ENCODE measurements around the gene ARMC7. TPM values are rescaled to one million over a fixed set of nuclear protein-coding genes. Genes with fewer than 3 reads are reported as not detected.

ARMC7 gene
- total RNA-seq, 1 experiment from 2014 or later, result 12.3 TPM

DNA sequence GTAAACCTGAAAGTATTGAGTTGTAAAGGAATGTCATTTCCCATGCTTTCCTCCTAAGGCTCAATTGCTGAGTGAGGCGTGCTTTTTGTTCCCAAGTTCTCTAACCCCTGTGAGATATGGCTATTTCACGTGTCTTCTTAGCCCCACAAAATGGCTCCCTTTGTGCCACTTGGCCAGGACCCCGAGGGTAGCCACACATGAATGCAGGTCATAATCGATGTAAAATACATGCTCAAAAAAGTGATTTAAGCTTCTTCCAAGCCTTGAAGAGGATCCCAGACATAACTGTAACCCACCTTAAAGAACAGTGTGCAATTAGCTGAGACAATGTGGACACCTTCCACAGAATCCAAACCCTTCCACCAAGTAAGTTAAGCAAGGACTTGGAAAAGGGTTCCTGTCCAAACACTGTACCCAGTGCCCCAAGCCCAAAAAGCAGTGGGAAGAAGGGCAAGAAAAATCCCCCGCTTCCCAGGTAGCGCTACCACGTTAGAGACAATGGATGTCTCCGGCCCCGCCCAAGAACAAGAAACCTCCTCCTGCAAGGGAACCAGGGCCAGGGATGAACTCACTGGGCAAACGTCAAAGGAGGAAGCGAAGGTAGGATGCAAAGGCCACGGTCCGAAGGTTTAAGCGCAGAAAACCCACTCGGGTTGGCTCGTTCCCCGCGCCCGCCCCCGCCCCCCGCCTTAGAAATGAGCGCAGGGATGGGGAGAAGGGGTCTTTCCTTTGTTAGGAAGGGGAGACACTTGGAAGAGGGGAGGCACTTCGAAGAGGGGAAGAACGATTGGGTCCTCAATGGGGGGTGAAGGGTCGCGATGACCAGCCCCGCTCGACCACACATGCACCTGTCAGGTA, 43.4 kb downstream of the ARMC7 start:
- DNase-seq (ENCODE audit: low spot score), result peak; percentile 64
- ChIA-PET POLR2A (ENCODE audit: low non-redundant PET) (no interaction called here), CTCF (no interaction called here)
- intact Hi-C loops (cut with micrococcal nuclease; ENCODE audit: unreplicated experiment), result no loop called here
- H3K27ac ChIP-seq (ENCODE audit: low read depth, low read length, poor library complexity, severe bottlenecking), result peak overlapping the region; percentile 92
- no peaks in the 10 kb centered on the region for H3K9me3 ChIP-seq (ENCODE audit: low read depth, low read length, poor library complexity, severe bottlenecking)
- peaks cover 10% of the 10 kb centered on the region for H3K36me3 ChIP-seq (ENCODE audit: insufficient read depth, low read length, poor library complexity, severe bottlenecking)
- no TSS peak for BruUV-seq (replicated peaks)
- TF ChIP-seq EZH2 (IDR thresholded peaks at IDR 0.05; ENCODE audit: borderline replicate concordance, low read depth, low read length, poor library complexity, severe bottlenecking), result no peak
- peaks cover 4% of the 10 kb centered on the region for H3K4me1 ChIP-seq (ENCODE audit: insufficient read depth, low read length, poor library complexity, severe bottlenecking)
- peak overlapping the region; percentile 100 for H3K4me3 ChIP-seq (ENCODE audit: low read depth, low read length, poor library complexity, severe bottlenecking)
- H3K27me3 ChIP-seq (replicated peaks; ENCODE audit: insufficient read depth, low read depth, low read length, poor library complexity), result no peaks in the 10 kb centered on the region

DNA sequence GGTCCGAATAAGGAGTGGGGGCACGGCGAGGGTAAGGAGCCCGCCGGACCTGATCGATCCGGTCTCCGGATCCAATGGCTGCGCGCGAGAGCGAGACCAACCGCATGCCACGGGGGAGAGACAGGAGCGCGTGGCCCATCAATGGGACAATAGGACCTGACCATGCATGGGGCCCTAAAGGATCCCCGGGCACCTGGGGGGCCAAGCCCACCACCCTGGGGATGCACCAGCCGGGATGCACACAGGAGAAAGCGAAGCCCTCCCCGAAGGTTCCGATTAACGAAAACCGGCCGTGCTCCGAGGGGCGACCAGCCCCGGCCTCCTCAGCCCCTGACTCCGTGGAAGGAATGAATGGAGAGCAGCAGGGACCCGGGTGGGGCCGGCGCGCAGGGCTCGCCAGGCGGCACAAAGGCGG, 44.0 kb downstream of the ARMC7 start:
- peak overlapping the region; percentile 92 for H3K27ac ChIP-seq (ENCODE audit: low read depth, low read length, poor library complexity, severe bottlenecking)
- no peaks in the 10 kb centered on the region for H3K9me3 ChIP-seq (ENCODE audit: low read depth, low read length, poor library complexity, severe bottlenecking)
- ChIA-PET POLR2A (ENCODE audit: low non-redundant PET) (no interaction called here), CTCF (no interaction called here)
- TF ChIP-seq, protein P1, sequence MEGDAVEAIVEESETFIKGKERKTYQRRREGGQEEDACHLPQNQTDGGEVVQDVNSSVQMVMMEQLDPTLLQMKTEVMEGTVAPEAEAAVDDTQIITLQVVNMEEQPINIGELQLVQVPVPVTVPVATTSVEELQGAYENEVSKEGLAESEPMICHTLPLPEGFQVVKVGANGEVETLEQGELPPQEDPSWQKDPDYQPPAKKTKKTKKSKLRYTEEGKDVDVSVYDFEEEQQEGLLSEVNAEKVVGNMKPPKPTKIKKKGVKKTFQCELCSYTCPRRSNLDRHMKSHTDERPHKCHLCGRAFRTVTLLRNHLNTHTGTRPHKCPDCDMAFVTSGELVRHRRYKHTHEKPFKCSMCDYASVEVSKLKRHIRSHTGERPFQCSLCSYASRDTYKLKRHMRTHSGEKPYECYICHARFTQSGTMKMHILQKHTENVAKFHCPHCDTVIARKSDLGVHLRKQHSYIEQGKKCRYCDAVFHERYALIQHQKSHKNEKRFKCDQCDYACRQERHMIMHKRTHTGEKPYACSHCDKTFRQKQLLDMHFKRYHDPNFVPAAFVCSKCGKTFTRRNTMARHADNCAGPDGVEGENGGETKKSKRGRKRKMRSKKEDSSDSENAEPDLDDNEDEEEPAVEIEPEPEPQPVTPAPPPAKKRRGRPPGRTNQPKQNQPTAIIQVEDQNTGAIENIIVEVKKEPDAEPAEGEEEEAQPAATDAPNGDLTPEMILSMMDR (conservative IDR thresholded peaks at IDR 0.05; ENCODE audit: low read depth, low read length), result no peak
- no peak for TF ChIP-seq EZH2 (IDR thresholded peaks at IDR 0.05; ENCODE audit: borderline replicate concordance, low read depth, low read length, poor library complexity, severe bottlenecking)
- H3K4me3 ChIP-seq (ENCODE audit: low read depth, low read length, poor library complexity, severe bottlenecking), result peak overlapping the region; percentile 100
- H3K27me3 ChIP-seq (replicated peaks; ENCODE audit: insufficient read depth, low read depth, low read length, poor library complexity), result no peaks in the 10 kb centered on the region
- intact Hi-C loops (cut with micrococcal nuclease; ENCODE audit: unreplicated experiment), result no loop called here
- H3K4me1 ChIP-seq (ENCODE audit: insufficient read depth, low read length, poor library complexity, severe bottlenecking), result peaks cover 4% of the 10 kb centered on the region
- peaks cover 3% of the 10 kb centered on the region for H3K36me3 ChIP-seq (ENCODE audit: insufficient read depth, low read length, poor library complexity, severe bottlenecking)
- peak; percentile 33 for DNase-seq (ENCODE audit: low spot score)
- BruUV-seq (replicated peaks), result no TSS peak

DNA sequence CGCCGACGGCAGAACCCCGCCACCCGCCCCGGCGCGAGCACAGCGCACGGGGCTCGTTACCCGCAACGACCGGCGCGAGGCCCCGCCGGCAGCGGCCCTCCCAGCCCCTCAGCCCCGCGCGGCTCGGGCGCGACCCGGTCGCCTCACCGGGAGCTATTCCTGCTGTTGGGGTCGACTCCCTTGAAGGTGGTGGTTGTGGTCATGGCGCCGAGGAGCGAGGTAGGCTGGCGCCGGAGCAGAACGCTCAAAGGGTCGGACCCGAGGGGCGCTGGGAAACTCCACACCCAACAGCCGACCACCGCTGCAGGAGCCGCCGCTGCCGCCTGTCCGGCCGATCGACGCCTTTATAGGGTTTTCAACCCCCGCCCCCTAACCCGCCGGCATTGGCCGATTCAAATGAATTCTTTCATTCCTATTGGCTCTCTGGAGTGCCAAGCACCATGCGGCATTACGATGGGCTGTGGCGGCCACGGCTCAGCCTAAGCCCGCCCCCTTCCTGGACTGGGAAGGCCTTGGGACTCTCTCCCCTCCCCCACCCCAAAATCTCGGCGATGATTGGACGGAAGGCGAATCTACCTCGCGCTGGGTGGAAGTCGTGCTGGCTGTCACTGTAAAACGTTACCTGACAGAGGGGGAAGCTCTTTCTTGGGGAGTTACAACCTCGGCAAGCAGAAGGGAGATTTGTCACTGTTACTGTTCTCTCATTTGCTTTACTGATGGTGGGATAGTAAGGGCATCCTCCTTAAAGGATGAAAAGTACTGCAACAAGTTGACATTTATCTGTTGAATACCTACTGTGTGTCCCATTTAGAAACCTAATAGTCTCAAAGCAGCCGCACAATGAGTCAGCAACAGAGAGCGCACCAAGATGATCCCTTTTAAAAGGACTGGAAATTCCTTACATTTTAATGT, 44.7 kb downstream of the ARMC7 start, which contains the start of gene JPT1:
Gene JPT1 (minus strand): TSS at position 318 of the 912 bp plus-strand sequence. CDS start 115 bp downstream, at position 203.
- peak within 1 kb of the TSS; percentile 92 for H3K27ac ChIP-seq (ENCODE audit: low read depth, low read length, poor library complexity, severe bottlenecking)
- ChIA-PET POLR2A (ENCODE audit: low non-redundant PET) (interaction anchor here (0.7 kb wide), 2 partner anchors 32 to 119 kb away, joined by 4 to 7 read pairs; no protein-coding TSS in a partner anchor), CTCF (no interaction called here)
- peak within 1 kb of the TSS; percentile 100 for H3K4me3 ChIP-seq (ENCODE audit: low read depth, low read length, poor library complexity, severe bottlenecking)
- H3K36me3 ChIP-seq (ENCODE audit: insufficient read depth, low read length, poor library complexity, severe bottlenecking), result no peaks in the 10 kb centered on the region
- intact Hi-C loops (cut with micrococcal nuclease; ENCODE audit: unreplicated experiment), result no loop called here
- H3K9me3 ChIP-seq (ENCODE audit: low read depth, low read length, poor library complexity, severe bottlenecking), result no peaks in the 10 kb centered on the region
- DNase-seq (ENCODE audit: low spot score), result peak; percentile 100
- BruUV-seq (replicated peaks), result no TSS peak
- no peaks in the 10 kb centered on the region for H3K27me3 ChIP-seq (replicated peaks; ENCODE audit: insufficient read depth, low read depth, low read length, poor library complexity)
- peaks cover 4% of the 10 kb centered on the region for H3K4me1 ChIP-seq (ENCODE audit: insufficient read depth, low read length, poor library complexity, severe bottlenecking)
- no peak for TF ChIP-seq EZH2 (IDR thresholded peaks at IDR 0.05; ENCODE audit: borderline replicate concordance, low read depth, low read length, poor library complexity, severe bottlenecking)
- TF ChIP-seq, protein P1 (conservative IDR thresholded peaks at IDR 0.05; ENCODE audit: low read depth, low read length), result no peak

All from A673 (cell line).